ENCODE data around the gene MON2.

The MON2 gene

GRCh38 chr12:62618319-62618718, 151.7 kb downstream of the MON2 start:
- peak; percentile 47 for DNase-seq

- DNase-seq = peak; percentile 70
Observed at GRCh38 chr12:62618930-62619329, 152.3 kb downstream of the MON2 start.

DNA sequence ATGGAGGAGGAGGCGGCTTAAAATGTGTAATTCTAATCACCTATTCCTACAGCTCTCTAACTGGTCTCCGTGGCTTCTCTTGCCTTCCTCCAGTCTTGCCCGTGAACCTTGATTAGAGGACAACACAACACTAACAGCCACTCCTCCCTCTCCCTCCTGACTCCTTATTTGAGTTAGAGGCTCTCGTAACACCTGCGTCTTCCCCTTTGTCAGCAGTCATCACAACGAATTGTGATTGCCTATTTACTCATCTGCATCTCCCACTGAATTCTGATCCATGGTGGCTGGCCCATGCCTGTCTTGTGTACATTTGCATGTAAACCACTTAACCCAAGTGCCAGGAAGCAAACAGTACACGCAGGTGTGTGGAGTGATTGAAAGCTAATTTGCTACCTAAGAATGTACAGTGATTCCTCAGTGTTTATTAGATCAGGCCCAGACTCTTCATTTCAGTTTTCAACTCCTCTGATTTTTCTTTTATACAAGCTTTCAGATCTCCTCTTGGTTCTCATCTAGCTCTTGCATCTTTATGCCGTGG, 154.5 kb downstream of the MON2 start:
- DNase-seq = peak; percentile 95

DNA sequence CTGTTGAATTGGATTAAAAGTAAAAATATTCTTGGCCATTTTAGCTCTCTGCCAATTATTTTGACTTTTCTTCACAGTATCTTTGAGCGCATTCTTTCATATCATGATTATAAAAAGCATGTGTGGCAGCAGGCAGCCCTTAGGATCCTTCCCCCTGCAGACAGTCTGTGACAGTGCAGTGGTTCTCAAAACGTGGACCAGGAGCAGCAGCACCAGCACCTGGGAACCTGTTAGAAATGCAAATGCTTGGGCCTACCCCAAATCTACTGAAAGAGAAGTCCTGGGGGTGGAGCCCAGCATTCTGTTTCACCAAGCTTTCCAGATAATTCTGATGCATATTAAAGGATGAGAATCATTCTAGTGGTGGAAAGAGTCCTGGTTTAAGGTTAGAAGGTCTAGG, 155.6 kb downstream of the MON2 start:
- no peak for DNase-seq

GRCh38 chr12:62625228-62625627, 158.6 kb downstream of the MON2 start:
- no peak for DNase-seq

- no peak for DNase-seq
Observed at GRCh38 chr12:62627181-62627580, 160.6 kb downstream of the MON2 start.

GRCh38 chr12:62629413-62629812, 162.8 kb downstream of the MON2 start:
- peak; percentile 76 for DNase-seq

GRCh38 chr12:62629971-62630739, 163.5 kb downstream of the MON2 start:
- DNase-seq = peak; percentile 90

DNA sequence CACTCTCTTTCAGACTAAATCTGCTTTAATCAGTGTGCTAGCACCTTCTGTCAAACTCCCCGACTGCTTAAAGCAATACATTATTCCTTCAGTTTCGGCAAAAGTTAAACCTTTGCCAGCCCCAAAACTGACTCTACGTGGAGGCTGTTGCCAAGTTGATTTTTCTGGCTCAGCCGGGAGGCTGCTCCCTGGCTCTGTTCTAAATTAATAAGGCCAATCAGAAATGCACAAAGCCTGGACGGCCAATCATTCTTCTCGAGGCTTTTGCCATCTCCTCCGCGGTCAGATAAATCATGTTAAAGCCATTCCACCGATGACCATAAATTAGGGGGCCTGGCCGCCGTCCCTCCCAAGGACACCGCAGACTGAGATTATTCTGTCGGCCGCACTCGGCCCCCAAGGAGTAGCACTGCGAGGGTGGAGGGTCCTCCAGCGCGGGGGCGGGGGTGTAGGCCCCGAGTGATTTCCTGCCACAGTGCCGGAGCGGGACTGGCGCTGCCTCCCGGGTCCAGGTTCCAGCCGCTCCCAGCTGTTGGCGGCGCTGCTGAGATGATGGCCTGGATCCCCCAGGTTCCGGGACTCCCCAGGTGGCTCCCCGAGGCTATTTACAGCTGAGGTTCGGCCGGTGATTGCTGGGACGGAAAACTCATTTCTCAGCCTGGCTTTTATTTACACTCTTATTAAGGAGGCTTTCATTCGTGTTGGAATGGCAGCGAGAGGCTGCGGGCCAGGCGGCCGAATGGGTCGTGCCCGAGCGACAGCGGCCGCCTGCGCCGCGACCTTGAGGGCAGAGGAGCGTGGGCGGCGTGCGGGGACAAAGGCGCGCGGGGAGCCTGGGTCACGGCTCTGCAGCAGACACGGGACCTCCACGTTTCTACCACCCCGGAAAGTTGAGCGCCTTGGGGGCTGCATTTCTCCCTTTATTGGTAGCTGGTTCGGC, 165.1 kb downstream of the MON2 start:
- DNase-seq = peak; percentile 98

- peak; percentile 85 for DNase-seq
Observed at GRCh38 chr12:62632411-62632918, 165.8 kb downstream of the MON2 start.

DNA sequence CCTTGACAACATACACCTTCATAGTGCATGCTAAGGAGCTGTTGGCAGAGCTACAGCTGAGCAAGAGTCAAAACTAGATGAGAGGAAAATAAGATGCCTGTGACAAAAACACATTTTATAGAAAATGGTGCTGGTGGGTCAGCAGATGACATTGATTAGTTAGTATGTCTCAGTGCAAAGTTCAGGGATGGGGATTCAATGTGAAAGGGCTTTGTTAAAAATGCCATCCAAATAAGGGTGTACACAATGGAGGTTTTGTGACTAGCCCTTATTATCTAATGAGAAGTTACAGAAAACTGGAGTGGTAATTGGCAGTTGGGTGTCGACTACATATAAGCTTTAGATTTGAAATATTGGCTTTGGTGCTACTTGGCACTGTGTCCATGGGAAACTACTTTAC, 169.0 kb downstream of the MON2 start:
- DNase-seq = peak; percentile 24

DNA sequence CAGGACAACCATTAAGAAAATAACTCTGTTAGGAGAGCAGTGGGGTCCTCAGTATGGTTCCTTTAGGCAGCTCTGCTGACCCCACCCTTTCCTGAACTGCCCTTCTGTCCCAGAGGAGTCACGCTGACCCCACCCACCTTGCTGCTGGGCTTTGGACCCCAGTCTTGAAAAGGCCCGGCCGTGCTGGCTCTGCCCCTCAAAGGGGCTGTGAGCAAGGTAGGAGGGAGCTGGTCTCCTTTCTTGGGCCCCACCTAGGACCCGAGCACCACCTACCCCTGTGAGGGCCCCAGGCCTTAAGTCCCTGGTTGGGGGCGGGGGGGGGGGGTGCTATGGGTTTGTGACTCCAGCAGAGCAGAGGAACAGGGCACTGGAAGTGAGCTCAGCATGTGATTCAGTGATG, 171.1 kb downstream of the MON2 start:
- DNase-seq = no peak

- no peak for DNase-seq
Observed at GRCh38 chr12:62640910-62641448, 174.4 kb downstream of the MON2 start.

- no peak for DNase-seq
Observed at GRCh38 chr12:62642486-62642885, 175.9 kb downstream of the MON2 start.

- DNase-seq = no peak
Observed at GRCh38 chr12:62643486-62643885, 176.9 kb downstream of the MON2 start.

- DNase-seq = no peak
Observed at GRCh38 chr12:62646566-62646965, 179.9 kb downstream of the MON2 start.

DNA sequence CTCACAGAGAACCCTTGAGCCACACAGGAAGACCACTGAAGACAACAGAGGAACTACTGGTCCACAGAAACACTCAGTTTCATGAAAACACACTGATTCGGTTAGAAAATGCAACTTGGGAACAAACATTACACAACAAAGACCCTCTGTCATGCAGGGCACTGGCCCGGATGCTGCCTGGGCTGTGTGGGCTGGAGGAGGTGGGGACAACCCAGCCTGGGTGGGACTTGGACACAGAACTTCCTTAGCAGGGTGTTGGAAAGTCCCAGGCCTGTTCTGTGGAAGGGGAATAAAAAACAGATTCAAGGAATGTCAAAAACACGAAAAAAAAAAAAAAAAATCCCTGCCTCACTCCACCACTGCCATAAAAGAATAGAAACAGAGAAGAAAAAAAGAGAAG, 181.0 kb downstream of the MON2 start:
- DNase-seq = no peak

- no peak for DNase-seq
Observed at GRCh38 chr12:62649412-62650138, 182.9 kb downstream of the MON2 start.

Data from NCI-H69 (cell line).